AG08395 (cell line): Measurements from ENCODE around the gene CCDC146.
A peak's percentile ranks its signal among the peaks of the same experiment; 100 is the strongest.
"Not testable (repeated sequence)": the region's sequence is repeated elsewhere in the genome, so short reads cannot be mapped to it uniquely, and the experiment has no call there.

Source experiments
- DNase-seq: peaks from one replicate; pipeline ENCODE4 v3.0.0; 2012; ENCODE audit warnings: mixed read lengths, low spot score

Gene CCDC146

DNA sequence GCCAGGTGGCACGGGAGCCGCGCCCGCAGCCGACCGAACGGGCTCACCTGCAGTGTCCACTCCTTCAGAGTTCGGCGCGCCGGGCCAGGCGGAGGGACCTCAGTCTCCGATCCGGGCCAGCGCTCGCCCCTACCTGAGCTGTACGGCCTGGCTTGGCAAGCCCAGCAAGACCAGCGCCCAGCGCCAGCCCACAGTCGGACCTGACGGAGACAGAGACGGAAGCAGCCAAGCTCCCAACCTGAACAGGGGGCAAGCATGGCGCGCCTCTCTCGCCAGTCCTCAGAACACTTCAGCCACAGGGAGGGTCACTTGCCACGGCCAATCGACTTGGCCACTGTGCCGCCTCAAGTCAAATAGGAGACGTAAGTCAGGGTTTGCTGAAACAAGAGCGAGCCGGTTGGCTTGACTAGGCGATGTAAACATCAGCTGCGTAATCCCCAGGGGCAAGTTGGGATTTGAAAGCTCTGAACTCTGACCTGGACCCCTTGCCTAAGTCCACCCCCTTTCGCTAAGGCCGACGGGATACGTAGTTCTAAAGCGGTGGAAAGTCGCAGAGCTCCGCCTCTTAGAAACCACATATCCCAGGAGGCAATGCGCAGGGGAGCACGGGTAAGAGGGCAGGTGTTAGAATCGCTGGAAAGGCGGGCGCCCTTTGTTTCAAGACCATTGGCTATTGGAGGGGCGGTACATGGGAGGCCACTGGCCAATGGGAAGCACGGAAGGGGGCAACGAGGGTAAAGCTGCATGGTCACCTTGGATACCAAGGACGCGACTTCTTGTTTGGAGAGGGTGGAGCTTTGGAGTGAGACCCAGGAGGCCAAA lies at the start of gene CCDC146:
TSS of gene CCDC146 (plus strand) at position 756 of the 822 bp plus-strand sequence. CDS start 45,054 bp downstream, outside the sequence.
- peak; percentile 87 for DNase-seq

DNA sequence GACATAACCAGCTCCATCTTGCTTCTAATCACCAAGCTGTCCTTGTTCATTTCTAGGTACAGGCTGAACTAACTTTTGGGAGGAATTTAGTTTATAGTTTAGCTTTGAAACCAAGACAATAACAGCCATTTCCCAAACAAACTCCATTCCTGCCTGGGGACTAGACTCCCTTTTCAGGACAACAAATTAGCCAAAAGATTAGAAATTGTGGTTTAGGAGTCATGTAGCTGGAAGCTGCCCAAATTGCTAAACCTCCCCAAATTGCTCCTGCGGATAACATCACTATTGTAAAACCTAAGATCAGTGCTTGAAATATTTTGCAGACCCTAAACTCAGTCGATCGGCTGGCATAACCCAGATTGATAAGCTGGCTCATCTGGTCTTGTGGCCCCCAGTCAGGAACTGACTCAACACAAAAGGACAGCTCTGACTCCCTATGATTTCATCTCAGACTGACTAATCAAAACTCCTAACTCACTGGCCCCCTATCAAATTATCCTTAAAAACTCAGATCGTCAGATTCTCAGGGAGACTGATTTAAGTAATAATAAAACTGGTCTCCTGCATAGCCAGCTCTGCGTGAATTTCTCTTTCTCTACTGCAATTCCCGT lies 47.5 kb upstream of the CCDC146 start:
- not testable (repeated sequence) for DNase-seq

- DNase-seq: not testable (repeated sequence)
These were observed 45.4 kb upstream of the CCDC146 start for GRCh38 chr7:77077060-77077459.

GRCh38 chr7:77079112-77079511 lies 43.3 kb upstream of the CCDC146 start:
- DNase-seq: not testable (repeated sequence)

DNA sequence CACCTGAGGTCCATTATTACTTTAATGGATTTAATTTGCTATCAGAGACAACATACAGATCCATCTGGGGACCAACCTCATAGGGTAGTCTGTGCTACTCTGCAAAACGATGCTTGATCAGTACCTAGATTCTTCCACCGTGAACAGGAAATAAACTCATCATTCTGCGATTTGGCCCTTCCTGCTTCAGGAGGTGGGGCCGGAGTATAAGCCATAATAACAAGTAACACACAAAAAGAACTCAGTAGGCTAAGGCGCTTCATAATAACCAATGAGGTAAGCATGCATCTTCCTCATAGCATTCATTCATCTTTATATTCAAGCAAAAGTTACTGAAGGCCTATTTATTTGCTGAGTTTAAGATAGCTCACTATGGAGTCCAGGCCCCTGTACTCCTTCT lies 42.8 kb upstream of the CCDC146 start:
- not testable (repeated sequence) for DNase-seq

DNA sequence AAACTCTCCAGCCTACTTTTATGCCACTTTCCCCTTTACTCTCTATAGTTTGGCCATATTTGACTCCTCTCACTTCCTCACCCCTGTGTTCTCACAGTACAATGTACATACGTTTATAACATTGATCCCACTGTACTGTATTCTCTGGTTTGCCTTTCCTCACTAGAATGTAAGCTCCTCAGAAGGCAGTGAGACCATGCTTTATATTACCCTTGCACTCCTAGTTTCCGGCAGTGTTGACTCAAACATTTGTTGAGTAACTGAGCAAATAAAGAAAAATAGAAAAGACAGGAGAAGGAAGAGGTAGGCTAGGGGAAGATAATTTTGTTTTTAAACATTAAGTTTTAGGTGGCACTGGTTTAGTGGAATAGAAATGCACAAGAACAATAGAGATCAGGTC lies 42.2 kb upstream of the CCDC146 start:
- not testable (repeated sequence) for DNase-seq

DNA sequence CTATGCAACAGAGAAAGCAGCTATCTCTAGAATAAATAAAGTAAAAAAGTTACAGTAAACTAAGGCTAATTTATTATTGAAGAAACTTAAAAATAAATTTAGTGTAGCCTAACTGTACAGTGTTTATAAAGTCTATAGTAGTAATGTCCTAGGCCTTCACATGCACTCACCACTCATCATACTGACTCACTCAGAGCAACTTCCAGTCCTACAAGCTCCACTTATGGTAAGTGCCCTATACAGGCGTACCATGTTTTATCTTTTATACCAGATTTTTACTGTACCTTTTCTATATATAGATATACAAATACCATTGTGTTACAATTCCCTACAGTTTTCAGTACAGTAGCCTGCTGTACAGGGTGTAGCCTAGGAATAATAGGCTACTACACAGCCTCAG lies 40.2 kb upstream of the CCDC146 start:
- not testable (repeated sequence) for DNase-seq

GRCh38 chr7:77092301-77092700 lies 30.1 kb upstream of the CCDC146 start:
- not testable (repeated sequence) for DNase-seq

- not testable (repeated sequence) for DNase-seq
These were observed 21.9 kb upstream of the CCDC146 start for GRCh38 chr7:77100501-77100900.

- not testable (repeated sequence) for DNase-seq
These were observed 21.2 kb upstream of the CCDC146 start for GRCh38 chr7:77101187-77101586.

GRCh38 chr7:77102671-77103070 lies 19.7 kb upstream of the CCDC146 start:
- DNase-seq: not testable (repeated sequence)

- DNase-seq: not testable (repeated sequence)
These were observed 16.5 kb upstream of the CCDC146 start for GRCh38 chr7:77105904-77106303.

DNA sequence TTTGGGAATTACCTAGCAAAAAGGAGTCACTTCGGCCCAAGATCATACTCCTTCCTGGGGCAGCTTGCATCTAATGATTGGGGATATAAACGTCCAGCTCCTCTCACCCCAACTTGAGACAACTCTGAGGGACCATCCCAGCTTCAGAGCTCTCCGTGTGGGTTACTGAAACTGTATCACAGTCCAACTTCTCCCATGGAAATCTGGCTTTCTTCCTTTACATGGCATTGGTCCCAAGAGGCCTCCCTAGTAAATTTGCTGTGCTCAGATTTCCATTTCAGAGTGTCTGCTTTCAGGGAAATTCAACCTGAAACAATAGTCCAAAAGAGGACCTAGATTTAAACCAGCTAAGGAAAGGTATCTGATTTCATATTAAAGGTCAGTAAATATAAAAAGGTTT lies 14.8 kb upstream of the CCDC146 start:
- not testable (repeated sequence) for DNase-seq

DNA sequence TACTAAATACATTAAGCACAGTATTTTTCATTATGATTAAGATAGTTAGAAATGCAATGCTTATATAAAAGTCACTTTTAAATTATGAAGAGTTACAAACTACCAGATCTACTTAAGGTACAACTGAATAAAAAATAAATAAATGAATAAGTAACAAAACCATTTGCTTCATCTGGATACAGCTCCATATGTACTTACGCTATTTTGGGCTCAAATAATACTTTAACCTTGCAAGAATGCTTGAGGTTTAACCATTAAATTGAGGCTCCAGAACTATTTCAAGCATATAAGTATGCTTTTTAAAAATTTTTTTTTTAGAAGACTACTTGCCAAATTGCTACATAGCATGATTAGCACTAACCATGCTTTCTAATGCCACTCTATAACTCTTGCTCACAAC lies 14.1 kb upstream of the CCDC146 start:
- not testable (repeated sequence) for DNase-seq

GRCh38 chr7:77112719-77113306 lies 9.6 kb upstream of the CCDC146 start:
- DNase-seq: not testable (repeated sequence)

DNA sequence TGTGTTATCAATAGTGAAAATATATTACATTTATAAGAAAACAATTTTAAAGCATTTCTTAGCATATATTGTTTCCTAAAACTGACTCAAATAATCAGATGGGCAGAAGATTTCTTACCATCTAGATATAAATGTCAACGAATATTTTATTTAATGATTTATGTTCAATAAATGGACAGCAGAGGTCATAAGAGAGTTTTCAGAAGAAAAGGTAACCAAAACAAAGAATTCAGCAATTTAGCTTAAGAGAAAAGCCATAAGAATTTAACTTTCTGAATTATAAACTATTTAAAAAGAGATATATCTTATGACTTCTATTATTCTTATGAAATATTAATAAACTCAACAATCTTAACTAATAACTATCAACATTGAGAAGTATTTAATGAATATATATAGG lies 3.1 kb downstream of the CCDC146 start:
- not testable (repeated sequence) for DNase-seq

DNA sequence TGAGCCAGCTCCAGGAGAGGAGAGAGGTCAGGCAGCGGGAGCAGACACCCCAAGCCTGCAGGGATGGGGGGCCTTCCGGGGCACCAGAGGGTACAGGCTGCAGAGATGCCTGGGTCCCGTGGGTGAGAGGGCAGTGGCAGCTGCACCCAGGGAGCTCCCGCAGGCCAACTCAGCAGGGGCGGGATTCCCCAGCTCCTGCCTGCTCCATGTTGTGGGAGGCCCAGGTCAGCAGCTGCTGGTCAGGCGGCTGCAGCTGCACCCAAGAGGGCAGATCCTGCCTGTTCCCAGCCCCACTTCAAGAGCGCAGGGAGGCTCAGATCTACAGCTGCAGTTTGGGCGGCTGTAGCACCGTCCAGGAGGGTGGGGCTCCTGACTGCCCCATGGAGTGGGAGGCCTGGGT lies 4.6 kb downstream of the CCDC146 start:
- DNase-seq: not testable (repeated sequence)

DNA sequence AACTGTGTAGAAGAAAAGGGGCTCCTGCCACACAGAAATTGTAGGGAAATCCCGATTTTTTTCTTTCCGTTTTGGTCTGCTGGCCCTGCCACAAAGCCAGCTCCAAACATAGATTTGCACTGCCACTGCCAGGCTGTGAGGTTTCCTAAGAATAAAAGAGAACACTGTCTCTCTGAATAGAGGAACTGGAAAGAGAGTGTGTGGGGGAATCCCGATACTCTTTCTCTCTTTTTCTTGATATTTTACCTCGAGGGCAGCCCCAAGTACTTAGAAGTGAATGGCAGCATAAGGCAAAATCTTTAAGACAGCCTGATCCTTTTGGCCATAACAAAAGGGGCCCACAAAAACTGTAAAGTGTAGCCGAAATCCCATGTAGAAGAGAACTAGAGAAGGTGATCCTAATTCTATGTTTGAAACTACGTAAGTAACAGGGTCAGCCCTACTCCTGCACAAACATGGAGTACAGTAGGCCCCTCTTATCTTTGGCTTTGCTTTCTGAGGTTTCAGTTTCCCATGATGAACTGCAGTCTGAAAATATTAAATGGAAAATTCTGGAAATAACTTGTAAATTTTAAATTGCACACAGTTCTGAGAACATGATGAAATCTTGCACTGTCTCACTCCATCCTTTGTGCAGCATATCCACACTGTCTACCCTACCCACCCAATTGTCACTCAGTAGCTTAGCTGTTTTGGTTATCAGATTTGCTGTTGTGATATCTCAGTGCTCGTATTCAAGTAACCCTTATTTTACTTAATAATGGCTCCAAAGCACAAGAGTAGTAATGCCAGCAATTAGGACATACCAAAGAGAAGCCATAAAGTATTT lies 6.4 kb downstream of the CCDC146 start:
- DNase-seq: not testable (repeated sequence)

GRCh38 chr7:77131781-77132180 lies 9.4 kb downstream of the CCDC146 start:
- DNase-seq: not testable (repeated sequence)

DNA sequence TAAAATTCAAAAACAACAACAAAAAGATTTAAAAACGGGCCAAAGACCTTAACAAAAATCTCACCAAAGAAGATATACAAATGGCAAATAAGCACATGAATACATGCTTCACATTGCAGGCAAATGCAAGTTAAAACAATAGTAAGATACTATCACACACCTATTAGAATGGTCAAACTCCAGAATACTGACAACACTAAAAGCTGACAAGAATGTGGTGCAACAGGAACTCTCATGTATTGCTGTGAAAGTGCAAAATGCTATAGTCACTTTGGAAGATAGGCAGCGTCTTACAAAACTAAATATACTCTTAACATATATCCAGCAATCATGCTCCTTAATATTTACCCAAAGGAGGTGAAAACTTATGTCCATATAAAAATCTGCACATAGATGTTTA lies 16.3 kb downstream of the CCDC146 start:
- DNase-seq: not testable (repeated sequence)

- DNase-seq: not testable (repeated sequence)
These were observed 17.9 kb downstream of the CCDC146 start for GRCh38 chr7:77140291-77140690.

GRCh38 chr7:77152232-77152631 lies 29.8 kb downstream of the CCDC146 start:
- DNase-seq: not testable (repeated sequence)
